GM12878 (cell line): ENCODE data around the gene HRC. TPM values are rescaled to one million over a fixed set of nuclear protein-coding genes. Genes with fewer than 3 reads are reported as not detected.

ENCODE experiments used
- ATAC-seq: fragments of 200-7000 bp; cut with Tn5 transposase; 3 replicates; pipeline ENCODE4 v1.9.1; 2020; ENCODE audit warnings: mild to moderate bottlenecking, moderate library complexity
- BruUV-seq: library from RNA; stranded (reverse); fragments of 400-500 nt; replicated peaks from 2 replicates; lab custom pipeline; 2021; lab: Mats Ljungman, UMichigan
- CTCF ChIA-PET: fragments of 300-600 bp; sonication (Branson Sonifier 250); formaldehyde crosslinking; extraction: SDS; loops from one replicate; lab custom pipeline; 2021; ENCODE audit warnings: inconsistent platforms; lab: Yijun Ruan, JAX
- POLR2A ChIA-PET: fragments of 350-600 bp; formaldehyde crosslinking; extraction: SDS; loops from one replicate; lab custom pipeline; 2021; ENCODE audit warnings: inconsistent platforms; lab: Charles Lee
- RAD21 ChIA-PET: fragments of 300-600 bp; sonication (Branson Sonifier 250); formaldehyde crosslinking; loops from one replicate; lab custom pipeline; 2023; ENCODE audit warnings: antibody characterized with exemption; ENCODE audit not compliant: unreplicated experiment; lab: Charles Lee
- SMC1A ChIA-PET: fragments of 300-600 bp; sonication (Branson Sonifier 250); formaldehyde crosslinking; loops from one replicate; lab custom pipeline; 2023; ENCODE audit not compliant: unreplicated experiment, uncharacterized antibody; lab: Charles Lee
- DNase-seq: peaks from one replicate; pipeline ENCODE4 v3.0.0-alpha.2; 2011; ENCODE audit warnings: low read depth, low spot score
- FAIRE-seq: peaks from 3 replicates; lab custom pipeline; 2011; peaks lifted over from hg19 to GRCh38; lab: Jason Lieb, UNC
- H2AFZ ChIP-seq: 2 replicates; pipeline ENCODE4 v1.6.0; 2011; ENCODE audit warnings: low read depth, low read length, control low read depth; ENCODE audit not compliant: control insufficient read depth
- H3K27ac ChIP-seq: 2 replicates; pipeline ENCODE4 v1.5.1; 2011; ENCODE audit warnings: control low read depth; ENCODE audit not compliant: control insufficient read depth, insufficient read depth
- H3K27me3 ChIP-seq, 2 experiments: replicated peaks in 1 of 2; 2 replicates each; pipeline versions ENCODE4 v1.6.0 to v1.6.1; 2011; ENCODE audit warnings: low read length in 1 of 2; ENCODE audit not compliant: control insufficient read depth in 2 of 2, insufficient read depth in 2 of 2
- H3K36me3 ChIP-seq, 2 experiments: 2 replicates each; pipeline ENCODE4 v1.5.1; 2011; ENCODE audit warnings: low read length in 1 of 2; ENCODE audit not compliant: control insufficient read depth in 2 of 2, insufficient read depth in 2 of 2
- H3K4me1 ChIP-seq: 2 replicates; pipeline ENCODE4 v1.6.1; 2011; ENCODE audit warnings: mild to moderate bottlenecking, low read length, moderate library complexity, mixed read lengths; ENCODE audit not compliant: control insufficient read depth, insufficient read depth
- H3K4me2 ChIP-seq: 2 replicates; pipeline ENCODE4 v1.6.0; 2011; ENCODE audit warnings: control low read depth; ENCODE audit not compliant: control insufficient read depth, insufficient read depth
- H3K4me3 ChIP-seq: fragments of 200-600 bp; sonication (generic); 2 replicates; pipeline ENCODE4 v1.5.1; 2016
- H3K79me2 ChIP-seq: 2 replicates; pipeline ENCODE4 v1.6.0; 2011; ENCODE audit warnings: low read length; ENCODE audit not compliant: control insufficient read depth, insufficient read depth
- H3K9ac ChIP-seq: 2 replicates; pipeline ENCODE4 v1.8.0; 2011; ENCODE audit warnings: low read length, control low read depth, mixed read lengths; ENCODE audit not compliant: control insufficient read depth, insufficient read depth
- H3K9me3 ChIP-seq: replicated peaks from 3 replicates; pipeline ENCODE4 v1.5.1; 2011; ENCODE audit warnings: mild to moderate bottlenecking, low read length; ENCODE audit not compliant: control insufficient read depth, insufficient read depth
- H4K20me1 ChIP-seq: 2 replicates; pipeline ENCODE4 v1.6.0; 2011; ENCODE audit not compliant: control insufficient read depth, insufficient read depth
- ATF2 ChIP-seq: IDR thresholded peaks from 2 replicates; pipeline ENCODE4 v1.6.1; 2012; ENCODE audit warnings: low read length, inconsistent platforms
- EED ChIP-seq: sonication (generic); IDR thresholded peaks from 2 replicates; pipeline ENCODE4 v1.6.1; 2016; ENCODE audit warnings: antibody characterized with exemption, low read depth
- EZH2 ChIP-seq: IDR thresholded peaks from 2 replicates; pipeline ENCODE4 v1.6.1; 2012; ENCODE audit warnings: low read depth, mild to moderate bottlenecking, control low read depth, inconsistent platforms, low read length, borderline replicate concordance; ENCODE audit not compliant: control insufficient read depth
- IRF5 ChIP-seq: fragments of 450-650 bp; IDR thresholded peaks from 2 replicates; pipeline ENCODE4 v1.6.1; 2017; ENCODE audit warnings: borderline replicate concordance
- MTA2 ChIP-seq: fragments of 450-650 bp; IDR thresholded peaks from 2 replicates; pipeline ENCODE4 v1.6.1; 2016; ENCODE audit warnings: low read depth, mild to moderate bottlenecking, moderate library complexity
- NFXL1 ChIP-seq: fragments of 450-650 bp; IDR thresholded peaks from 2 replicates; pipeline ENCODE4 v1.6.1; 2017; ENCODE audit warnings: antibody characterized with exemption, mild to moderate bottlenecking, borderline replicate concordance
- NR2F1 ChIP-seq: fragments of 450-650 bp; conservative IDR thresholded peaks from 2 replicates; pipeline ENCODE4 v1.6.1; 2017; ENCODE audit warnings: mild to moderate bottlenecking
- PRDM15 ChIP-seq: fragments of 450-650 bp; formaldehyde crosslinking; IDR thresholded peaks from 2 replicates; pipeline ENCODE4 v1.4.0; 2020; ENCODE audit warnings: mild to moderate bottlenecking, moderate library complexity
- RAD51 ChIP-seq: fragments of 450-650 bp; IDR thresholded peaks from 2 replicates; pipeline ENCODE4 v1.6.1; 2016; ENCODE audit warnings: moderate library complexity, mild to moderate bottlenecking, inconsistent platforms
- RELA ChIP-seq: fragments of 450-650 bp; IDR thresholded peaks from 2 replicates; pipeline ENCODE4 v1.8.0; 2014; ENCODE audit warnings: borderline replicate concordance; ENCODE audit not compliant: partially characterized antibody
- RUNX3 ChIP-seq: IDR thresholded peaks from 2 replicates; pipeline ENCODE4 v1.6.1; 2012; ENCODE audit warnings: low read length, inconsistent platforms
- SMAD5 ChIP-seq: IDR thresholded peaks from 2 replicates; pipeline ENCODE4 v1.6.1; 2016; ENCODE audit warnings: antibody characterized with exemption, low read depth
- SREBF1 ChIP-seq: IDR thresholded peaks from 2 replicates; pipeline ENCODE4 v1.6.1; 2012; ENCODE audit warnings: mild to moderate bottlenecking, low read length
- ZNF24 ChIP-seq: fragments of 450-650 bp; IDR thresholded peaks from 2 replicates; pipeline ENCODE4 v1.6.1; 2017; ENCODE audit warnings: antibody characterized with exemption, mild to moderate bottlenecking
- ZNF384 ChIP-seq: IDR thresholded peaks from 2 replicates; pipeline ENCODE4 v1.6.1; 2012; ENCODE audit warnings: low read depth, mild to moderate bottlenecking, low read length, improper control_type of control experiment, borderline replicate concordance
- WGBS: methylation state at CpG from one replicate; pipeline ENCODE4 v1.1.6; 2016; ENCODE audit warnings: low lambda C conversion rate; ENCODE audit not compliant: insufficient replicate concordance, insufficient coverage; ENCODE audit errors: missing lambda C conversion rate; 5-methylcytosine and 5-hydroxymethylcytosine counted together
- in situ Hi-C: fragments of 300-500 bp; cut with MboI; formaldehyde crosslinking; loops from 9 replicates; pipeline ENCODE4 v1.14.3; 2018; ENCODE audit warnings: mixed read lengths
- intact Hi-C: fragments of 100-400 bp; cut with micrococcal nuclease; formaldehyde crosslinking; loops from one replicate; pipeline ENCODE4 v1.14.2; 2022; ENCODE audit not compliant: unreplicated experiment
- polyA plus RNA-seq, 11 experiments: library from polyadenylated mRNA; depleted of rRNA in 4 of 11; unstranded in 6 of 11; stranded (reverse) in 5 of 11; fragments of >200 nt; fragmentation: Nextera tagmentation in 4 of 11; fragmentation: Illumina TruSeq in 1 of 11; extraction: Ambion mirVana in 4 of 11; extraction: Trizol in 1 of 11; gene quantifications; 1 replicate in 1 of 11; 2 replicates in 10 of 11; pipeline versions ENCODE4 v1.2.1 to v1.2.3, GENCODE V29; 2011 to 2016; ENCODE audit warnings: inconsistent platforms in 2 of 11, missing spikeins in 2 of 11, low read depth in 1 of 11
- total RNA-seq, 4 experiments: library from RNA; depleted of rRNA in 3 of 4; stranded (reverse); fragments of >200 nt in 3 of 4; fragmentation: Illumina TruSeq in 1 of 4; extraction: Trizol in 1 of 4; gene quantifications; 2 replicates each; pipeline versions ENCODE4 v1.2.1 to v1.2.3, GENCODE V29; 2013 to 2021

HRC gene
- total and polyA plus RNA-seq, 10 of the 15 experiments (the other 5 are each of a cell fraction or from before 2014, with no cell fraction given) = 0.10 TPM; not detected in 9

GRCh38 chr19:49127674-49128544 lies 27.3 kb downstream of the HRC start:
- FAIRE-seq (peak; percentile 87), DNase-seq (peak; percentile 83), ATAC-seq (peak; percentile 99)
- ChIA-PET SMC1A (interaction anchor here (0.8 kb wide), 1 partner anchor 30 kb away, joined by 3 read pairs; no protein-coding TSS in a partner anchor), POLR2A (interaction anchor here (0.6 to 1.4 kb wide), 8 partner anchors 10 to 536 kb away, joined by 3 to 6 read pairs (median 4); partner anchors contain the start of gene LIN7B), CTCF (interaction anchor here (0.6 to 2.2 kb wide), 6 partner anchors 14 to 135 kb away, joined by 3 to 13 read pairs (median 4); partner anchors contain the start of genes GYS1, LIN7B and RUVBL2), RAD21 (interaction anchor here (0.6 to 1.4 kb wide), 5 partner anchors 13 to 81 kb away, joined by 3 to 7 read pairs (median 4); partner anchors contain the start of gene LIN7B)
- Histone ChIP-seq H2AFZ (peak overlapping the region; percentile 92), H3K9me3 (no peaks in the 10 kb centered on the region; the same call in 2 of the 3 replicates), H4K20me1 (no peaks in the 10 kb centered on the region), H3K36me3 (no peaks in the 10 kb centered on the region), H3K79me2 (no peaks in the 10 kb centered on the region), H3K4me2 (peak overlapping the region; percentile 52; the same call in 1 of the 2 replicates), H3K4me1 (peaks cover 3% of the 10 kb centered on the region; the same call in 1 of the 2 replicates), H3K27ac (no peak overlapping the region), H3K4me3 (peak overlapping the region; percentile 59; the same call in 1 of the 2 replicates), H3K9ac (no peak overlapping the region), H3K27me3 (no peaks in the 10 kb centered on the region)
- in situ Hi-C loops = no loop called here
- WGBS = 14% methylated on average over 46 of the region's 63 CpGs
- intact Hi-C loops = no loop called here
- no TSS peak for BruUV-seq
- TF ChIP-seq NFXL1 = no peak
- TF ChIP-seq NR2F1 = no peak
- no peak for TF ChIP-seq EED
- no peak for TF ChIP-seq SMAD5
- no peak for TF ChIP-seq RELA
- TF ChIP-seq IRF5 = no peak
- TF ChIP-seq RUNX3 = no peak
- TF ChIP-seq SREBF1 = no peak
- no peak for TF ChIP-seq ATF2
- TF ChIP-seq ZNF24 = no peak
- TF ChIP-seq PRDM15 = no peak
- TF ChIP-seq ZNF384 = no peak
- TF ChIP-seq MTA2 = no peak
- TF ChIP-seq EZH2 = no peak
- no peak for TF ChIP-seq RAD51
